ENCODE measurements around the gene USP40. TPM values are rescaled to one million over a fixed set of nuclear protein-coding genes. Genes with fewer than 3 reads are reported as not detected.

Gene USP40
- total RNA-seq, 1 donor from 2014 or later: 41.9 TPM

GRCh38 chr2:233497692-233498091 lies 68.9 kb downstream of the USP40 start:
- no peak for DNase-seq (ENCODE audit: low read depth)

DNA sequence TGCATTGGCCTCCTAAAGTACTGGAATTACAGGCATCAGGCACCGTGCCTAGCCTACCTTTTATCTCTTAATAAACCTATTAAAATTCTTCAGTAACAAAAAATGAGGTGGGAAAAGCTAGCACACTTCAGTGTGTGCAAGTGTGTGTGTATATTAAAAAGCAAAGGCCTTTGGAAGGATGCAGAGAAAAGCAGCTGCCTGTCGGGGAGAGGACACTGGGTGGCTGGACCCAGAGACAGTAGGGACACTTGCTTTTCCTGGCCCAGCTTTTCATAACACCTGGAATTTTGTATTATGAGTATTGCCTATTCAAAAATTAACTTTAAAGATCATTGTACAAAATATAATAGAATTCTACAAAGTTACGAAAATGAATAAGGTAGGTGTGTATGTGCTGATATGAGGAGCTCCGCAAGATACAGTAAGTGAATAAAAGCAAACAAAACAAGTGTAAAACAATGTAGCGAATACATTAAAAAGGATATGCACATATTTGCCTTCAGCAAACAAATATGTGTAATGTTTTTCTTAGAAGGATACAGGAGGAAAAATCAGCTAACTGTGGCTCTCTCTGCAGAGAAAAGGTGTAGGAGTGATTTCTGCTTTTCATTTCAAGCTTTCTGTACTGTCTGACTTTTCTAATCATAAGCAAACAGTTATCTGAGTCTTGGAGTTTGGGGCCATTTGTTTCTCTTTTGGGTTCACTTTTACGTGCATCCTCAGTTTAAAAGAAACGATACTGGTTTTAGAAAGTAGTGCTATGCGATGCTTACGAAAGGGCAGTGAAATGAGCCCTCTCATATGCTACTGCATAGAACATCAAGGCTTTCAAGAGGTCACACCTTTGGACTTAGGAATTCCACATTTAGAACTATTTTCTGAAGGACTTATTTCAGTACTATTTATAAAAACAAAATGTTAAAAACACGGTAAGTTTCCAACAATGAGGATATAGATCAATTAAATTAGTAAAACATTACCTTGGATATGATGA lies 70.8 kb downstream of the USP40 start:
- DNase-seq (ENCODE audit: low read depth): no peak

GRCh38 chr2:233492751-233493150 lies 73.8 kb downstream of the USP40 start:
- DNase-seq (ENCODE audit: low read depth): no peak

GRCh38 chr2:233492078-233492477 lies 74.5 kb downstream of the USP40 start:
- no peak for DNase-seq (ENCODE audit: low read depth)

GRCh38 chr2:233491326-233491725 lies 75.3 kb downstream of the USP40 start:
- no peak for DNase-seq (ENCODE audit: low read depth)

GRCh38 chr2:233490831-233491230 lies 75.8 kb downstream of the USP40 start:
- no peak for DNase-seq (ENCODE audit: low read depth)

DNA sequence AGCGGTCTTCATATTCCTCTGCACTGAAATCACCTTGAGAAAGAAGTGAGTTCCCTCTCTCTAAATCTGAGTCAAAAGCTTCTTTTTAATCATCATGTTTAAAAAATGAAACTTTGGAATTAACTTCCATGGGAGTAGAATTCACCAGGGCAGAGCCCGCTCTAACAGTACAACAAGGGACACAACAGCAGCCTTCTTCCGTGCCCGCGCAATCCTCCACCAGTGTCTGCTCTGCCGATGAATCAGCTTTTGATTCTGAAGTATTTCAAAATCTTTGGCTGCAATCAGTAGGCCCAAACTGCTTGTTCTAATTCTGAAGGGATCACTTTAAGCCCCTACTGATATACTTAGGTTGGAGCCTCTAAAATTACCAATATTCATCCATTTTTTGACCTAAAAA lies 76.9 kb downstream of the USP40 start:
- DNase-seq (ENCODE audit: low read depth): no peak

DNA sequence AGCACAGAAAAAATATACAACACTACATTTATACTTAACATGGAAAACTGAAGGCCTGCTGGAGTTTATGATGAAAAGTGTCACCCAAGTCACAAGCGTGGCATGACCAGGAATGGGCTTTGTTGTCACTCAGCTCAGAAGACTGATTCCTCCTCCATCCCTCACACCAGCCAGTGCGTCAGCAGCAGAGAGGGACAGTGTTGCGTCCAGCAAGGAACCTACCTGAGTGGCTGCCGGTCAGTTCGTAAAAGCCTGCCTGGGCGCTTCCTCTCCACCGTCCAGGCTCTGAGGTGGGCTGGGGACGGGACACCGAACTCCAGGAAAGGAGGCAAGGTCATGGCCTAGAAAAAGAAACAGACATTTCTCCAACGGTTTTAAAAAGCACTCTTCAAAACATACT lies 77.4 kb downstream of the USP40 start:
- no peak for DNase-seq (ENCODE audit: low read depth)

DNA sequence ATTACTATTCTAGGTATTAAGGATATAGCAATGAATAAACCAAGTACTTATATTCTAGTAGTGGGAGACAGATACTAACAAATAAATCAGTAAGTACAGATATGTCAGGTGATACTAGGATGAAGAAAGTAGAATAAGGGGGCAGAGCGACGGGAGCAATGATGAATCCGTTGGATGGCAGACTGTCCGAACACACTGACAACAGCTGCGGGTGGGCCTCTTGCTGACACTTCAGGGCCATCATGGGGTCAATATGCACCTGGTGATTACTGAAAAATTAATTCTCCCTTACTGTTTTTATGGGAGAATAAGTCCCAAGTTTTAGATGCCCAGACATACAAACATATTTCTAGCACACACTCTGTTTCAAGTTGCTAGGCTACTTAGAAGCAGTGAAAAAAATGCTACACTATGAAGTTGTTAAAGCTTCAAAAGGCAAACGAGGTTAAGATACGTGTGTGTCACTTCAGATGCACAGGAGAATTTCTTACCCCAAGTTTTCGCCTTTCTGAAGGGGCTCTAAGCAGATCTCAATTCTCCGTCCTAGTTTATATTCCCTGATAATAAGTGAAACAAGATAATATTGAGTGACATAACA lies 78.7 kb downstream of the USP40 start:
- no peak for DNase-seq (ENCODE audit: low read depth)

DNA sequence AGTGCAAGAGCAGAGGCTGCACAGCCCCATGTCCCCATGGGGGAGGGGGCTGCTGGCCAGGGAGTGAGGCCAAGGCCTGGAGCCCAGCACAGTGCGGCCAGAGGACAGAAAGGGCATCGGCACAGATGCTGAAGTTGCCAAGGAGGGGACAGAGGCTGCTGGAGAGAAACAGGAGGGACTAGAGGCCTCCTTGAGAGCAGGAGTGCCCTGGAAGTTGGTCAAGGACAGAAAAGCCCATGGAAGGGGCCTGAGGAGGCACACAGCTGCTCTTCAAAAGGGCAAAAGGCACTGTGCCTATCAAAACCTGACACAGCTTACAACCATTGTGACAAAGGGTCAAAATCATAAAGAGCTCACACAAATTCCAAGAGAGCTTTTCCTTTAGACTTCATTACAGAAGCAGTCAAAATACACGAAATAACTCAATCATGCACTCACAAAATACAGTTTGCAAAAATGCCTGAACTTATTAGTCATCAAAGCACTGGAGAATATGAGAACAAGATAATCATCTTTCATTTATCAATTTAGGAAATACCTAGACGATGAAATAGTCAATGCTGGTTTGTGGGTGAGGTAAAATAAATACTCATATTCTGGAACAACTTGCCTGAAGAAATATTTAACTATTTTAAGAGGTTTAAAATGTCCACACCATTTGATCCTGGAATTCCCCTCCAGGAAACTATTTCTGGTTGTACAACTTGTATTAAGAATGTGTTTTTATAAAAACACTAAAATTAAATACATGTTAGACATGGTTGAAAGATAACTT lies 79.6 kb downstream of the USP40 start:
- peak; percentile 82 for DNase-seq (ENCODE audit: low read depth)

DNA sequence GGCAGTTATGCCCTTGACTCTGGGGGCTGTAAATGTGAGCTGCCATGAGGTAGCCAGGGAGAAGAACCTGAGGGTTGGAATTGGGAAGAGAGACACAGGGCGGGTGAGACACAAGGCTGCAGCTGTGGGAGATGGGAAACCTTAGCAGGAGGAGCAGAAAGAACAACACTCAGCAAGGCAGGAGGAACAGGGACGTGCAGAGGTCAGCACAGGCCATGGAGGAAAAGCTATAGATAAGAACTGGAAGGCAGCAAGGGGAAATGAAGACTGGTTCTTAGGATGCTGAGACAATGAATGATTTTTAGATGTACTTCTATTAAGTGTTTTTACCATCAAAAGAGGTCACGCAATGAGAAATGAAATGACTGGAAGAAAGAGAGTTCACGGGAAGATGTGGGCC lies 80.2 kb downstream of the USP40 start:
- no peak for DNase-seq (ENCODE audit: low read depth)

- DNase-seq (ENCODE audit: low read depth): no peak
These were observed 80.9 kb downstream of the USP40 start for GRCh38 chr2:233485726-233486125.

DNA sequence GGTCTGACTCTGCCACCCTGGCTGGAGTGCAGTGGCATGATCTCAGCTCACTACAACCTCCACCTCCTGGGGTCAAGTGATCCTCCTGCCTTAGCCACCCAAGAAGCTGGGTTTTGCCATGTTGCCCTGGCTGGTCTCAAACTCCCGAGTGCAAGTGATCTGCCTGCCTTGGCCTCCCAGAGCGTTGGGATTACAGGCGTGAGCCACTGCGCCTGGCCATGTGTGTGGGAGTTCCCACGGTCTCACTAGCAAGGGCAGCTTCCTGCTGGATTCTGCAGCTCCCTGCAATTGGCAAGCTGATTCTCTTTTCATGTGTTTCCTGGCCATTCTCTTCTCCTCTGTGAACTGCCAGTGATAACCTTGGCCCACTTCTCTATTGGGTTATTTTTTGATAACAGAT lies 84.0 kb downstream of the USP40 start:
- DNase-seq (ENCODE audit: low read depth): no peak

- DNase-seq (ENCODE audit: low read depth): no peak
These were observed 85.0 kb downstream of the USP40 start for GRCh38 chr2:233481368-233482142.

DNA sequence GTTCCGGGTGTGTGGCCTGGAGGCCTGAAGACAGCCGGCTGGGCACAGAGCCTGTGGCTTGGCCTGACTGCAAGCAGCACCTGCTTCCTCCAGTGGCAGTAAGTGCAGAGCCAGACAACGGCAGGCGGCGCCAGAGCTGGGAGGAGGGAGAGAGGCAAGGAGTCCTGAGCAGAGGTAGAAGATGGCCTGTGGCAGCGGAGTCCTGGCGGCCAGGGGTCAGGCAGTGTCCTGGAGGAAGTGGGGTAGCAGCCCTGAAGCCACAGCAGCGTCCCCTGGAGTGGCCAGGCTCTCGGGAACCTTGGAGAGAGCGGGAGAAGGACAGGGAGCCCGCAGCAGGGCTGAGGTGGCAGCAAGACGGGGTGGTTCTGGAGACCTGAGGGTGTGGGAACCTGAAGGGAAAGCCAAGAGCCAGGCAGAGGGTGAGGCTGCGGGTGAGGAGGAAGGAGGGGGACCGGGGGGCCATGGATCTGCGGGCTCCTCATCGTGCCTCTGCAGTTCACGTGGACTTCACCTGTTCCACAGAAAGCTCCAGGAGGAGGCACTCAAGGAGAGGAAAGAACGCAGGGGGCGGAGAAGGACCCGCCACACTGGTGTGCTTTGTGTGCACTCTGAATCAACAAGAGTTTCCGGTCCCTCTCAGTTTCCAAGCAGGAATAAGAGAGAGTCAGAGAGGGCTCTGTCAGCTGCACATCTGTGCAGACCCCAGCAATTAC lies 85.9 kb downstream of the USP40 start:
- DNase-seq (ENCODE audit: low read depth): no peak

DNA sequence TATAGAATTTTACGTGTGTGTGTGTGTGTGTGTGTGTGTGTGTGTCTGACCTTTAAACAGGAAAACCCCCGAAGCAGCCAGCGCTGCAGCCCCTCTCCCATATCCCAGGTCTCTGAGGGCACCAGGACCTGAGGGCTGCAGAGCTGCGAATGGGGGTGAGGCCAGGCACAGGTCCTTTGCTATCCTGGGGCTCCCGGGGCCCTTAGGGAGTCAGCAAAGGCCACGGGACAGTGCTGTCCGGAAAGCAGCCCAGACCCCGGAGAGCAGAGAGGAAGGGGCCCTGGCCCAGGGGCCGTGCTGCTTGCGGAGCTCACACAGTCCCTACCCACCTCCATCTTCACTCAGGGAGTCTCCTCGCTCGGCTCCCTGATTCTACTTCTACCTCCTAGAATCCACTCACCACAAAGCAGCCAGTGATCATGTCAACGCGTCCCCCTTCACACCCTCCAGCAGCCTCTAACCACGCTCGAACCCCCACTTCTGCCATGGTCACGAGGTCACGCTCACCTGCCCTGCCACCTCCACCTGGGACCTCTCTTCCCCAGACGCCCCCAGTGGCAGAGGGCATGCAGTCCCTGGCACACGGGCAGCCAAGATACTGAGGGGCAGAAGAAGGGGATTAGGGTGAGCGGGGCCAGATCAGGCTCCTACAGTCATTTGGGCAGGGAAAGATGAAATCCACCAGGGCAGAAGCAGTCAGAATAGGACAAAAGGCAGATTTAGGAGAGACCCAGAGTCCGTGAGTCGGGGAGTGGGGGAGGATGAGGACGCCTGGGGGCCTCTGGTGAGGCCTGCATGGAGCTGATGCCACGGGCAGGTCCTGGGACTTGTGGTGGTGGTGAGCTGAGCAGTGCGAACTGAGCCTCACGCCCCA lies 86.7 kb downstream of the USP40 start:
- no peak for DNase-seq (ENCODE audit: low read depth)

- DNase-seq (ENCODE audit: low read depth): no peak
These were observed 88.8 kb downstream of the USP40 start for GRCh38 chr2:233477548-233478433.

DNA sequence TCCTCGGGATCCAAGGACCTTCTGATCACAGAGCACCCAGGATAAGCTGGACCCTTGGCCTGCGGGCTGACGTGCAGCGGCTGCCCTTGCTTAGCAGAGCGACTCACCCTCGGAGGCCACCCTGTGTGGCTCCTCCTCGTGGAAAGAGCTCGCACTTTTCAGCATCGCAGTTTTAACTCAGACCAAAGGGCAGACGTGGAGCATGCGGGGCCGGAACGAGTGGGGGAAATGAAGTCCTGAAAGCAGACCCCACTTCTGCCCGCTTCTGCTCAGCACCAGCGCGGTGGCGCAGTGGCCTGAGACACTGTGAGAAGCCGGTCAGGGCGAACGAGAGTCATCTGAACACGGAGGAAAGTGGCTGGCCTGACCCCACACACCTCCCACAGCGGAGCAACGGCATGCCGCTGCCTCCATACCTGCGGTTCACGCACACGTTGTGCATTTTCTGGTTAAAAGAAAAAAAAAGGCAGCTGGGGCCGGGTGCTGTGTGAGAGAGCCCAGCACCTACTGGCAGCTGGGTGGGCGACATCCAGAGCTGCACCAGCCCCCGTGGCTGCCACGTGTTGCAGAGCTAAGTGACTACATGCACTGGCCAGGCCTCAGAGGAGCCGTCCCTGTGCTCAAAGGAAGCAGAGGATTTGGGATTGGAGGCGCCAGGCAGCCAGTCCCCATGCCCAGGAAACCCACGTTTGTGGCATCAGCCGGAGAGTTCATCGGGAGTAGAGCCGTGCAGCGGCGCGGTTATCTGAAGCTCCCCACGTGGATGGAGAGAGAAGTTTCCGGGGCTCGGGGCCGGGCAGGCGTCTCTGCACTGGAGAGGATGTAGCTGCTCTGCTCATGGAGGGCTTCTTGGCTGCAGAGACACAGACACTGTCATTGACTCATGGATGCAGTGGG lies 89.7 kb downstream of the USP40 start:
- no peak for DNase-seq (ENCODE audit: low read depth)

All from renal cortical epithelial cell (primary cell).